H9 (cell line): Measurements from ENCODE around the gene NUP43. TPM values are rescaled to one million over a fixed set of nuclear protein-coding genes. Genes with fewer than 3 reads are reported as not detected.

Experiments used
- DNase-seq: peaks from one replicate; pipeline ENCODE4 v3.0.0-alpha.2; 2017
- H2AFZ ChIP-seq: one replicate; pipeline ENCODE4 v1.6.1; 2013; ENCODE audit warnings: mild to moderate bottlenecking, low read length, control low read depth, moderate library complexity
- H2AK5ac ChIP-seq: 2 replicates; pipeline ENCODE4 v1.6.1; 2013; ENCODE audit warnings: low read length, control low read depth, mixed read lengths; ENCODE audit not compliant: insufficient read length
- H2BK120ac ChIP-seq: one replicate; pipeline ENCODE4 v1.6.1; 2013; ENCODE audit warnings: low read depth, mild to moderate bottlenecking, low read length, control low read depth, inconsistent platforms; ENCODE audit not compliant: poor library complexity, severe bottlenecking
- H2BK12ac ChIP-seq: 2 replicates; pipeline ENCODE4 v1.6.1; 2013; ENCODE audit warnings: low read length, control low read depth, mixed read lengths, low read depth; ENCODE audit not compliant: insufficient read length
- H2BK15ac ChIP-seq: 2 replicates; pipeline ENCODE4 v1.6.1; 2013; ENCODE audit warnings: low read depth, low read length, control low read depth
- H2BK20ac ChIP-seq: one replicate; pipeline ENCODE4 v1.6.1; 2013; ENCODE audit warnings: low read depth, mild to moderate bottlenecking, low read length, control low read depth, inconsistent platforms; ENCODE audit not compliant: poor library complexity, severe bottlenecking
- H2BK5ac ChIP-seq: 2 replicates; pipeline ENCODE4 v1.6.1; 2013; ENCODE audit warnings: low read length, control low read depth, mixed read lengths; ENCODE audit not compliant: insufficient read length
- H3K14ac ChIP-seq: 2 replicates; pipeline ENCODE4 v1.6.1; 2013; ENCODE audit warnings: low read length, control low read depth; ENCODE audit not compliant: insufficient read depth
- H3K18ac ChIP-seq: 2 replicates; pipeline ENCODE4 v1.6.1; 2013; ENCODE audit warnings: low read depth, mild to moderate bottlenecking, mixed read lengths, low read length, control low read depth; ENCODE audit not compliant: insufficient read length
- H3K23ac ChIP-seq: 2 replicates; pipeline ENCODE4 v1.6.1; 2013; ENCODE audit warnings: low read length, control low read depth, mixed read lengths, low read depth; ENCODE audit not compliant: insufficient read length
- H3K23me2 ChIP-seq: 2 replicates; pipeline ENCODE4 v1.6.1; 2013; ENCODE audit warnings: low read depth, mild to moderate bottlenecking, mixed read lengths, low read length, control low read depth; ENCODE audit not compliant: insufficient read length, poor library complexity, severe bottlenecking
- H3K27ac ChIP-seq: 2 replicates; pipeline ENCODE4 v1.5.1; 2013; ENCODE audit warnings: low read length, control low read depth, mixed read lengths, low read depth; ENCODE audit not compliant: insufficient read length
- H3K27me3 ChIP-seq: 2 replicates; pipeline ENCODE4 v1.6.1; 2013; ENCODE audit warnings: low read length, control low read depth, inconsistent platforms; ENCODE audit not compliant: insufficient read depth
- H3K4ac ChIP-seq: 2 replicates; pipeline ENCODE4 v1.6.1; 2013; ENCODE audit warnings: low read depth, mild to moderate bottlenecking, control low read depth, inconsistent platforms, low read length, moderate library complexity
- H3K4me1 ChIP-seq: 2 replicates; pipeline ENCODE4 v1.6.1; 2013; ENCODE audit warnings: low read length, control low read depth, inconsistent platforms; ENCODE audit not compliant: insufficient read depth
- H3K4me2 ChIP-seq: 2 replicates; pipeline ENCODE4 v1.6.1; 2013; ENCODE audit warnings: low read length, control low read depth, mixed read lengths; ENCODE audit not compliant: insufficient read length, insufficient read depth
- H3K56ac ChIP-seq: 2 replicates; pipeline ENCODE4 v1.6.1; 2013; ENCODE audit warnings: low read depth, mild to moderate bottlenecking, mixed read lengths, low read length, control low read depth; ENCODE audit not compliant: insufficient read length
- H3K79me1 ChIP-seq: 2 replicates; pipeline ENCODE4 v1.6.1; 2013; ENCODE audit warnings: low read depth, mild to moderate bottlenecking, moderate library complexity, low read length, control low read depth, inconsistent platforms; ENCODE audit not compliant: insufficient read depth, poor library complexity, severe bottlenecking
- H3K79me2 ChIP-seq: 2 replicates; pipeline ENCODE4 v1.6.1; 2013; ENCODE audit warnings: low read length, control low read depth, inconsistent platforms; ENCODE audit not compliant: insufficient read depth
- H3K9ac ChIP-seq: 2 replicates; pipeline ENCODE4 v1.6.1; 2013; ENCODE audit warnings: low read length, control low read depth, mixed read lengths; ENCODE audit not compliant: insufficient read length; ENCODE audit errors: extremely low read depth
- H3K9me3 ChIP-seq: one replicate; pipeline ENCODE4 v1.6.1; 2013; ENCODE audit warnings: low read depth, low read length, inconsistent platforms; ENCODE audit not compliant: control insufficient read depth
- H3T11ph ChIP-seq: one replicate; pipeline ENCODE4 v1.6.1; 2013; ENCODE audit warnings: mild to moderate bottlenecking, low read length, control low read depth, inconsistent platforms
- H4K20me1 ChIP-seq: one replicate; pipeline ENCODE4 v1.6.1; 2013; ENCODE audit not compliant: control insufficient read depth, insufficient read length, insufficient read depth
- H4K5ac ChIP-seq: 2 replicates; pipeline ENCODE4 v1.6.1; 2013; ENCODE audit warnings: low read depth, mild to moderate bottlenecking, mixed read lengths, low read length, control low read depth; ENCODE audit not compliant: insufficient read length
- H4K8ac ChIP-seq: replicated peaks from 2 replicates; pipeline ENCODE4 v1.6.1; 2013; ENCODE audit warnings: low read length, control low read depth, mixed read lengths, low read depth; ENCODE audit not compliant: insufficient read length
- H4K91ac ChIP-seq: 2 replicates; pipeline ENCODE4 v1.6.1; 2013; ENCODE audit warnings: low read depth, mild to moderate bottlenecking, moderate library complexity, mixed read lengths, low read length, control low read depth; ENCODE audit not compliant: insufficient read length
- H3K27ac Mint-ChIP-seq, 3 experiments: 2 replicates in 2 of 3; 3 replicates in 1 of 3; pipeline ENCODE4 v1.8.0; 2020 to 2021; ENCODE audit warnings: mixed read lengths in 3 of 3, mild to moderate bottlenecking in 1 of 3, moderate library complexity in 1 of 3
- H3K27me3 Mint-ChIP-seq: 2 replicates; pipeline ENCODE4 v1.8.0; 2021; ENCODE audit warnings: low read depth, mild to moderate bottlenecking, moderate library complexity, mixed read lengths
- H3K36me3 Mint-ChIP-seq, 3 experiments: 2 replicates in 2 of 3; 3 replicates in 1 of 3; pipeline ENCODE4 v1.8.0; 2020 to 2021; ENCODE audit warnings: low read depth in 3 of 3, mixed read lengths in 3 of 3; ENCODE audit not compliant: insufficient read depth in 1 of 3
- H3K4me1 Mint-ChIP-seq, 2 experiments: 2 replicates each; pipeline ENCODE4 v1.8.0; 2020; ENCODE audit warnings: mixed read lengths in 2 of 2
- H3K4me3 Mint-ChIP-seq, 2 experiments: 2 replicates in 1 of 2; 3 replicates in 1 of 2; pipeline ENCODE4 v1.8.0; 2020 to 2021; ENCODE audit warnings: mild to moderate bottlenecking in 2 of 2, mixed read lengths in 2 of 2, moderate library complexity in 1 of 2
- H3K9me3 Mint-ChIP-seq, 2 experiments: 2 replicates in 1 of 2; 3 replicates in 1 of 2; pipeline ENCODE4 v1.8.0; 2020; ENCODE audit warnings: mild to moderate bottlenecking in 2 of 2, mixed read lengths in 2 of 2, moderate library complexity in 1 of 2
- CTCF ChIP-seq: fragments of 200-600 bp; sonication (generic); conservative IDR thresholded peaks from 3 replicates; pipeline ENCODE4 v1.8.0; 2021; ENCODE audit warnings: antibody characterized with exemption, mild to moderate bottlenecking
- WGBS: extraction: QIAGEN DNeasy Blood & Tissue Kit; methylation state at CpG from one replicate; pipeline ENCODE4 v1.1.7; 2013; ENCODE audit warnings: missing lambda C conversion rate, low lambda C conversion rate, mixed read lengths; ENCODE audit not compliant: insufficient read length; ENCODE audit errors: extremely low coverage; 5-methylcytosine and 5-hydroxymethylcytosine counted together
- total RNA-seq: library from RNA; stranded (reverse); gene quantifications from 2 replicates; pipeline ENCODE4 v1.2.1, GENCODE V29; 2021

Gene NUP43
- total RNA-seq, 1 experiment from 2014 or later: 92.1 TPM

DNA sequence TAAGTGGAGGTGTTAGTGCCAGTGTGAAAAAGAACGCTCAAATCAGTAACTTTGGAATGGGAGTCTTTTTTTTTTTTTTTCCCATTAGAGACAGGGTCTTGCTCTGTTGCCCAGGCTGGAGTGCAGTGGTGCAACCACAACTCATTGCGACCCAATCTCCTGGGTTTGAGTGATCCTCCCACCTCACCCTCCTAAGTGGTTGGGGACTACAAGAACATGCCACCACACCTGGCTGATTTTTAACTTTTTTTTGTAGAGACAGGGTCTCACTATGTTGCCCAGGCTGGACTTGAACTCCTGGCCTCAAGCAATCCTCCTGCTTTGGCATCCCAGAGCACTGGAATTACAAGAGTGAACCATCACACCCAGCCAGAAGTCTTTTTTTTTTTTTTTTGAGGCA is 48.2 kb downstream of the NUP43 start:
- peaks cover 15 to 17% of the 10 kb centered on the region in 2 experiments for H3K4me1 Mint-ChIP-seq
- no peaks in the 10 kb centered on the region for H3K9me3 Mint-ChIP-seq
- Histone ChIP-seq H3K27me3 (no peaks in the 10 kb centered on the region), H4K8ac (no peak overlapping the region), H3K23me2 (no peaks in the 10 kb centered on the region), H3T11ph (no peak overlapping the region), H3K27ac (no peak overlapping the region), H2BK12ac (no peak overlapping the region), H3K4me1 (no peaks in the 10 kb centered on the region; the same call in 1 of the 2 replicates), H3K9ac (no peak overlapping the region), H2BK5ac (no peak overlapping the region), H2BK20ac (no peak overlapping the region), H4K20me1 (no peaks in the 10 kb centered on the region), H4K91ac (no peak overlapping the region), H3K9me3 (no peaks in the 10 kb centered on the region), H2BK15ac (no peak overlapping the region), H4K5ac (no peak overlapping the region), H3K4me2 (no peak overlapping the region), H3K4ac (no peak overlapping the region), H3K56ac (no peak overlapping the region), H3K18ac (no peak overlapping the region), H3K79me1 (peaks cover 8% of the 10 kb centered on the region), H2AK5ac (no peak overlapping the region), H3K79me2 (peaks cover 11% of the 10 kb centered on the region; the same call in 1 of the 2 replicates), H3K23ac (no peak overlapping the region), H2BK120ac (no peak overlapping the region), H2AFZ (no peak overlapping the region), H3K14ac (no peak overlapping the region)
- no peak for DNase-seq
- H3K27ac Mint-ChIP-seq: no peak overlapping the region
- H3K27me3 Mint-ChIP-seq: no peaks in the 10 kb centered on the region
- H3K4me3 Mint-ChIP-seq: no peak overlapping the region
- no peak for TF ChIP-seq CTCF
- WGBS: no CpG with 5 or more reads among the region's 2 CpGs
- H3K36me3 Mint-ChIP-seq: peaks cover 11 to 29% (median 21%) of the 10 kb centered on the region in 3 experiments; a peak in 6 of 7 replicates
